GM23338 (cell line): ENCODE data around the gene EFHC2. TPM values are rescaled to one million over a fixed set of nuclear protein-coding genes. Genes with fewer than 3 reads are reported as not detected.

ENCODE experiments used
- ATAC-seq: fragments of 200-7000 bp; cut with Tn5 transposase; 3 replicates; pipeline ENCODE4 v1.9.1; 2020
- DNase-seq: peaks from one replicate; pipeline ENCODE4 v3.0.0-alpha.2; 2015; ENCODE audit warnings: low spot score
- H2AFZ ChIP-seq: fragments of 200-600 bp; sonication (generic); 2 replicates; pipeline ENCODE4 v1.8.0; 2016; ENCODE audit warnings: antibody characterized with exemption, mild to moderate bottlenecking, moderate library complexity
- H3F3A ChIP-seq: fragments of 200-600 bp; sonication (generic); replicated peaks from 2 replicates; pipeline ENCODE4 v1.8.0; 2017; ENCODE audit warnings: antibody characterized with exemption, mixed run types, low read depth
- H3K27ac ChIP-seq: fragments of 200-600 bp; sonication (generic); 2 replicates; pipeline ENCODE4 v1.6.1; 2016; ENCODE audit warnings: low read depth
- H3K27me3 ChIP-seq: fragments of 200-600 bp; sonication (generic); 2 replicates; pipeline ENCODE4 v1.8.0; 2016; ENCODE audit warnings: mild to moderate bottlenecking, mixed run types, moderate library complexity; ENCODE audit not compliant: insufficient read depth
- H3K36me3 ChIP-seq: fragments of 200-600 bp; sonication (generic); 2 replicates; pipeline ENCODE4 v1.8.0; 2016; ENCODE audit warnings: mild to moderate bottlenecking; ENCODE audit not compliant: insufficient read depth
- H3K4me1 ChIP-seq: fragments of 200-600 bp; sonication (generic); 2 replicates; pipeline ENCODE4 v1.8.0; 2016; ENCODE audit warnings: mild to moderate bottlenecking, moderate library complexity; ENCODE audit not compliant: insufficient read depth
- H3K4me2 ChIP-seq: fragments of 200-600 bp; sonication (generic); 2 replicates; pipeline ENCODE4 v1.7.1; 2017; ENCODE audit warnings: mixed run types
- H3K4me3 ChIP-seq: fragments of 200-600 bp; sonication (generic); 2 replicates; pipeline ENCODE4 v1.6.1; 2016; ENCODE audit warnings: mixed run types
- H3K79me2 ChIP-seq: fragments of 200-600 bp; sonication (generic); replicated peaks from 2 replicates; pipeline ENCODE4 v1.8.0; 2017; ENCODE audit warnings: mild to moderate bottlenecking; ENCODE audit not compliant: insufficient read depth
- H3K9me2 ChIP-seq: fragments of 200-600 bp; sonication (generic); 2 replicates; pipeline ENCODE4 v1.8.0; 2017; ENCODE audit not compliant: insufficient read depth
- H4K20me1 ChIP-seq: fragments of 200-600 bp; sonication (generic); replicated peaks from 2 replicates; pipeline ENCODE4 v1.8.0; 2017; ENCODE audit warnings: mild to moderate bottlenecking; ENCODE audit not compliant: insufficient read depth
- H3K27ac Mint-ChIP-seq: 2 replicates; pipeline ENCODE4 v1.8.0; 2020; ENCODE audit warnings: inconsistent platforms, mild to moderate bottlenecking, moderate library complexity, mixed read lengths
- H3K27me3 Mint-ChIP-seq: 3 replicates; pipeline ENCODE4 v1.8.0; 2022; ENCODE audit warnings: low read depth, mild to moderate bottlenecking, moderate library complexity, mixed read lengths, inconsistent platforms; ENCODE audit not compliant: insufficient read depth, poor library complexity
- H3K36me3 Mint-ChIP-seq: 3 replicates; pipeline ENCODE4 v1.8.0; 2021; ENCODE audit warnings: low read depth, mild to moderate bottlenecking, inconsistent platforms, moderate library complexity, mixed read lengths
- H3K4me1 Mint-ChIP-seq: 3 replicates; pipeline ENCODE4 v1.8.0; 2020; ENCODE audit warnings: mild to moderate bottlenecking, inconsistent platforms, mixed read lengths
- H3K4me3 Mint-ChIP-seq: 3 replicates; pipeline ENCODE4 v1.8.0; 2021; ENCODE audit warnings: moderate library complexity, mild to moderate bottlenecking, inconsistent platforms, mixed read lengths
- H3K9me3 Mint-ChIP-seq: 3 replicates; pipeline ENCODE4 v1.8.0; 2020; ENCODE audit warnings: moderate library complexity, mild to moderate bottlenecking, inconsistent platforms, mixed read lengths
- CREB1 ChIP-seq: fragments of 250-450 bp; sonication (Bioruptor Pico); IDR thresholded peaks from 2 replicates; pipeline ENCODE4 v1.5.0; 2020; ENCODE audit warnings: low read depth, mild to moderate bottlenecking, moderate library complexity
- JUNB ChIP-seq: IDR thresholded peaks from one replicate; pipeline ENCODE4 v1.6.1; 2016; ENCODE audit warnings: antibody characterized with exemption; ENCODE audit not compliant: unreplicated experiment
- POLR2AphosphoS5 ChIP-seq: IDR thresholded peaks from 2 replicates; pipeline ENCODE4 v1.6.1; 2016; ENCODE audit warnings: antibody characterized with exemption, low read depth
- STAT1 ChIP-seq: IDR thresholded peaks from one replicate; pipeline ENCODE4 v1.6.1; 2016; ENCODE audit warnings: antibody characterized with exemption; ENCODE audit not compliant: unreplicated experiment
- ZNF114 ChIP-seq: fragments of 250-450 bp; sonication (Bioruptor Pico); IDR thresholded peaks from 2 replicates; pipeline ENCODE4 v1.5.0; 2020; ENCODE audit warnings: mild to moderate bottlenecking, moderate library complexity
- ZNF331 ChIP-seq: fragments of 250-450 bp; sonication (Bioruptor Pico); IDR thresholded peaks from 2 replicates; pipeline ENCODE4 v1.5.0; 2020; ENCODE audit warnings: low read depth, mild to moderate bottlenecking, moderate library complexity
- polyA plus RNA-seq: library from polyadenylated mRNA; unstranded; fragments of >200 nt; fragmentation: Nextera tagmentation; extraction: Ambion mirVana; gene quantifications from 2 replicates; pipeline ENCODE4 v1.2.1, GENCODE V29; 2016
- total RNA-seq: library from RNA; depleted of rRNA; stranded (reverse); fragments of >200 nt; shearing (Covaris generic); gene quantifications from 2 replicates; pipeline ENCODE4 v1.2.3, GENCODE V29; 2014
- TF ChIP-seq, protein P1 (sequence below), 2 experiments: fragments of 200-600 bp in 1 of 2; sonication (generic) in 1 of 2; conservative IDR thresholded peaks; 2 replicates each; pipeline versions ENCODE4 v1.5.1 to v1.6.1; 2016 to 2017; ENCODE audit warnings: antibody characterized with exemption in 2 of 2, low read depth in 2 of 2, mild to moderate bottlenecking in 2 of 2, moderate library complexity in 1 of 2
- TF ChIP-seq, protein P2 (sequence below): fragments of 250-450 bp; sonication (Bioruptor Pico); IDR thresholded peaks from 2 replicates; pipeline ENCODE4 v1.5.0; 2020; ENCODE audit warnings: mild to moderate bottlenecking, moderate library complexity

EFHC2 gene
- total and polyA plus RNA-seq, 2 experiments from 2014 or later = 3.1 to 3.2 TPM

DNA sequence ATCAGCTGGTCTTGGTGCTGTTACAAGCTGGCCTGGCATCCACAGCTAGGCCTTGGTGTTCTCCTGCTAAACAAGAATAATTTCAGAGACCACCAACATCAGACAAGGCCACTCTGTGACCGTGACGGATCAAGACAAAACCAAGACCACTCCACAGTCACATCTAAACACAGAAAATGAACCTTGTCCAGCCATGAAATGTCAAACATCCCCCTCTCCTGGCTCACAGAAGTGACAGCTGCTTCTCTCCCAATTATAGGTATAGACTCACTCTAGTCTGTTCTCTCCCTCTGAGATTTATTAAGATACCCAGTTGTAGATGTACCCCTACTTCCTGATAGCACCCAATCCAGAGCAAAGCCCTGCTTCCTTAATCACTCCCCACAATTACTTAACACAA lies 40.4 kb downstream of the EFHC2 start:
- no peaks in the 10 kb centered on the region for H3K27me3 ChIP-seq
- H3K36me3 ChIP-seq = no peaks in the 10 kb centered on the region
- no peaks in the 10 kb centered on the region for H4K20me1 ChIP-seq
- peaks cover 11% of the 10 kb centered on the region for H3K4me1 Mint-ChIP-seq
- H3K4me1 ChIP-seq = no peaks in the 10 kb centered on the region; the same call in 1 of the 2 replicates
- TF ChIP-seq, protein P1, sequence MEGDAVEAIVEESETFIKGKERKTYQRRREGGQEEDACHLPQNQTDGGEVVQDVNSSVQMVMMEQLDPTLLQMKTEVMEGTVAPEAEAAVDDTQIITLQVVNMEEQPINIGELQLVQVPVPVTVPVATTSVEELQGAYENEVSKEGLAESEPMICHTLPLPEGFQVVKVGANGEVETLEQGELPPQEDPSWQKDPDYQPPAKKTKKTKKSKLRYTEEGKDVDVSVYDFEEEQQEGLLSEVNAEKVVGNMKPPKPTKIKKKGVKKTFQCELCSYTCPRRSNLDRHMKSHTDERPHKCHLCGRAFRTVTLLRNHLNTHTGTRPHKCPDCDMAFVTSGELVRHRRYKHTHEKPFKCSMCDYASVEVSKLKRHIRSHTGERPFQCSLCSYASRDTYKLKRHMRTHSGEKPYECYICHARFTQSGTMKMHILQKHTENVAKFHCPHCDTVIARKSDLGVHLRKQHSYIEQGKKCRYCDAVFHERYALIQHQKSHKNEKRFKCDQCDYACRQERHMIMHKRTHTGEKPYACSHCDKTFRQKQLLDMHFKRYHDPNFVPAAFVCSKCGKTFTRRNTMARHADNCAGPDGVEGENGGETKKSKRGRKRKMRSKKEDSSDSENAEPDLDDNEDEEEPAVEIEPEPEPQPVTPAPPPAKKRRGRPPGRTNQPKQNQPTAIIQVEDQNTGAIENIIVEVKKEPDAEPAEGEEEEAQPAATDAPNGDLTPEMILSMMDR (conservative IDR thresholded peaks at IDR 0.05; ENCODE audit: low read depth in 2 of 2) = peak in 1 of 2 experiments; percentile 34; a peak in 2 of 4 replicates
- no peak for TF ChIP-seq POLR2AphosphoS5
- no peak for TF ChIP-seq ZNF331 (CRISPR knock-in tag)
- H3K9me2 ChIP-seq = no peaks in the 10 kb centered on the region
- H3K4me2 ChIP-seq = no peak overlapping the region
- H3K79me2 ChIP-seq = no peaks in the 10 kb centered on the region
- ATAC-seq (no peak), DNase-seq (no peak)
- H3K9me3 Mint-ChIP-seq = peaks cover 3% of the 10 kb centered on the region; the same call in 2 of the 3 replicates
- H3K4me3 ChIP-seq = no peak overlapping the region
- no peak overlapping the region for H2AFZ ChIP-seq
- no peaks in the 10 kb centered on the region for H3F3A ChIP-seq
- H3K4me3 Mint-ChIP-seq = no peak overlapping the region
- H3K27ac ChIP-seq = no peak overlapping the region
- no peak overlapping the region for H3K27ac Mint-ChIP-seq
- no peaks in the 10 kb centered on the region; the same call in 2 of the 3 replicates for H3K36me3 Mint-ChIP-seq
- H3K27me3 Mint-ChIP-seq = no peaks in the 10 kb centered on the region

DNA sequence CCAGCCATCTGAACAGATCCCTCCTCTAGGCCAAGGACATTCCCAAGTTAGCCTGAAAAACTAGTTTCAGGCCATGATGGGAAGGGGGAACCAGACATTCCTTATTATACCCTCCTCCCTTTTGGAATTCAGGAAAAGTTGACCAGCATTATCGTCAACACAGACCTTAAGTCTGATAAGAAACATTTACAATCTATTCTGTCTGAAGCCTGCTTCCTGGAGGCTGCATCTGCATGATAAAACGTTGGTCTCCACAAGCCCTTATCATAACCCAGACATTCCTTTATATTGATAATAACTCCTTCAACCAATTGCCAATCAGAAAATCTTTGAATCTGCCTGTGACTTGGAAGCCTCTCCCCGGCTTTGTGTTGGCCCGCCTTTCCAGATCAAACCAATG lies 44.3 kb downstream of the EFHC2 start:
- Histone ChIP-seq H3K79me2 (no peaks in the 10 kb centered on the region), H3K4me3 (no peak overlapping the region), H3K4me2 (peak overlapping the region; percentile 43; the same call in 1 of the 2 replicates), H4K20me1 (no peaks in the 10 kb centered on the region), H3K9me2 (no peaks in the 10 kb centered on the region), H2AFZ (no peak overlapping the region), H3K36me3 (no peaks in the 10 kb centered on the region), H3F3A (no peaks in the 10 kb centered on the region), H3K27me3 (no peaks in the 10 kb centered on the region), H3K4me1 (no peaks in the 10 kb centered on the region), H3K27ac (no peak overlapping the region)
- DNase-seq = no peak
- Mint-ChIP-seq H3K27ac (no peak overlapping the region), H3K36me3 (no peaks in the 10 kb centered on the region; the same call in 2 of the 3 replicates), H3K9me3 (peaks cover 3% of the 10 kb centered on the region; the same call in 2 of the 3 replicates), H3K4me3 (no peak overlapping the region), H3K27me3 (no peaks in the 10 kb centered on the region), H3K4me1 (peaks cover 6% of the 10 kb centered on the region)
- TF ChIP-seq STAT1 = no peak
- TF ChIP-seq JUNB = no peak
- TF ChIP-seq, protein P1 (conservative IDR thresholded peaks at IDR 0.05; ENCODE audit: low read depth in 2 of 2) = no peak
- no peak for TF ChIP-seq CREB1 (CRISPR knock-in tag)
- TF ChIP-seq ZNF114 (CRISPR knock-in tag) = no peak
- TF ChIP-seq, protein P2, sequence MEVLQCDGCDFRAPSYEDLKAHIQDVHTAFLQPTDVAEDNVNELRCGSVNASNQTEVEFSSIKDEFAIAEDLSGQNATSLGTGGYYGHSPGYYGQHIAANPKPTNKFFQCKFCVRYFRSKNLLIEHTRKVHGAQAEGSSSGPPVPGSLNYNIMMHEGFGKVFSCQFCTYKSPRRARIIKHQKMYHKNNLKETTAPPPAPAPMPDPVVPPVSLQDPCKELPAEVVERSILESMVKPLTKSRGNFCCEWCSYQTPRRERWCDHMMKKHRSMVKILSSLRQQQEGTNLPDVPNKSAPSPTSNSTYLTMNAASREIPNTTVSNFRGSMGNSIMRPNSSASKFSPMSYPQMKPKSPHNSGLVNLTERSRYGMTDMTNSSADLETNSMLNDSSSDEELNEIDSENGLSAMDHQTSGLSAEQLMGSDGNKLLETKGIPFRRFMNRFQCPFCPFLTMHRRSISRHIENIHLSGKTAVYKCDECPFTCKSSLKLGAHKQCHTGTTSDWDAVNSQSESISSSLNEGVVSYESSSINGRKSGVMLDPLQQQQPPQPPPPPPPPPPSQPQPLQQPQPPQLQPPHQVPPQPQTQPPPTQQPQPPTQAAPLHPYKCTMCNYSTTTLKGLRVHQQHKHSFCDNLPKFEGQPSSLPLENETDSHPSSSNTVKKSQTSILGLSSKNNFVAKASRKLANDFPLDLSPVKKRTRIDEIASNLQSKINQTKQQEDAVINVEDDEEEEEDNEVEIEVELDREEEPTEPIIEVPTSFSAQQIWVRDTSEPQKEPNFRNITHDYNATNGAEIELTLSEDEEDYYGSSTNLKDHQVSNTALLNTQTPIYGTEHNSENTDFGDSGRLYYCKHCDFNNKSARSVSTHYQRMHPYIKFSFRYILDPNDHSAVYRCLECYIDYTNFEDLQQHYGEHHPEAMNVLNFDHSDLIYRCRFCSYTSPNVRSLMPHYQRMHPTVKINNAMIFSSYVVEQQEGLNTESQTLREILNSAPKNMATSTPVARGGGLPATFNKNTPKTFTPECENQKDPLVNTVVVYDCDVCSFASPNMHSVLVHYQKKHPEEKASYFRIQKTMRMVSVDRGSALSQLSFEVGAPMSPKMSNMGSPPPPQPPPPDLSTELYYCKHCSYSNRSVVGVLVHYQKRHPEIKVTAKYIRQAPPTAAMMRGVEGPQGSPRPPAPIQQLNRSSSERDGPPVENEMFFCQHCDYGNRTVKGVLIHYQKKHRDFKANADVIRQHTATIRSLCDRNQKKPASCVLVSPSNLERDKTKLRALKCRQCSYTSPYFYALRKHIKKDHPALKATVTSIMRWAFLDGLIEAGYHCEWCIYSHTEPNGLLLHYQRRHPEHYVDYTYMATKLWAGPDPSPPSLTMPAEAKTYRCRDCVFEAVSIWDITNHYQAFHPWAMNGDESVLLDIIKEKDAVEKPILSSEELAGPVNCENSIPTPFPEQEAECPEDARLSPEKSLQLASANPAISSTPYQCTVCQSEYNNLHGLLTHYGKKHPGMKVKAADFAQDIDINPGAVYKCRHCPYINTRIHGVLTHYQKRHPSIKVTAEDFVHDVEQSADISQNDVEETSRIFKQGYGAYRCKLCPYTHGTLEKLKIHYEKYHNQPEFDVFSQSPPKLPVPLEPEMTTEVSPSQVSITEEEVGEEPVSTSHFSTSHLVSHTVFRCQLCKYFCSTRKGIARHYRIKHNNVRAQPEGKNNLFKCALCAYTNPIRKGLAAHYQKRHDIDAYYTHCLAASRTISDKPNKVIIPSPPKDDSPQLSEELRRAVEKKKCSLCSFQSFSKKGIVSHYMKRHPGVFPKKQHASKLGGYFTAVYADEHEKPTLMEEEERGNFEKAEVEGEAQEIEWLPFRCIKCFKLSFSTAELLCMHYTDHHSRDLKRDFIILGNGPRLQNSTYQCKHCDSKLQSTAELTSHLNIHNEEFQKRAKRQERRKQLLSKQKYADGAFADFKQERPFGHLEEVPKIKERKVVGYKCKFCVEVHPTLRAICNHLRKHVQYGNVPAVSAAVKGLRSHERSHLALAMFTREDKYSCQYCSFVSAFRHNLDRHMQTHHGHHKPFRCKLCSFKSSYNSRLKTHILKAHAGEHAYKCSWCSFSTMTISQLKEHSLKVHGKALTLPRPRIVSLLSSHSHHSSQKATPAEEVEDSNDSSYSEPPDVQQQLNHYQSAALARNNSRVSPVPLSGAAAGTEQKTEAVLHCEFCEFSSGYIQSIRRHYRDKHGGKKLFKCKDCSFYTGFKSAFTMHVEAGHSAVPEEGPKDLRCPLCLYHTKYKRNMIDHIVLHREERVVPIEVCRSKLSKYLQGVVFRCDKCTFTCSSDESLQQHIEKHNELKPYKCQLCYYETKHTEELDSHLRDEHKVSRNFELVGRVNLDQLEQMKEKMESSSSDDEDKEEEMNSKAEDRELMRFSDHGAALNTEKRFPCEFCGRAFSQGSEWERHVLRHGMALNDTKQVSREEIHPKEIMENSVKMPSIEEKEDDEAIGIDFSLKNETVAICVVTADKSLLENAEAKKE = no peak
- ATAC-seq = no peak
